Activated naive CD8-positive, alpha-beta T cell treated with anti-CD3 and anti-CD28 coated beads, Interleukin-2, amount 50 U/mL, for 24 hours (primary cell): ENCODE results near the gene CDC42BPB.

Source experiments
- ATAC-seq: fragments of 150-1000 bp; cut with Tn5 transposase; one replicate; pipeline ENCODE4 v1.10.0; 2021
- DNase-seq: peaks from one replicate; pipeline ENCODE4 v3.0.0; 2021
- H3K27ac Mint-ChIP-seq: one replicate; pipeline ENCODE4 v1.8.0; 2021; ENCODE audit warnings: mild to moderate bottlenecking, mixed read lengths
- H3K27me3 Mint-ChIP-seq: one replicate; pipeline ENCODE4 v1.8.0; 2021; ENCODE audit warnings: mixed read lengths
- H3K36me3 Mint-ChIP-seq: one replicate; pipeline ENCODE4 v1.8.0; 2021; ENCODE audit warnings: low read depth, mixed read lengths
- H3K4me1 Mint-ChIP-seq: one replicate; pipeline ENCODE4 v1.8.0; 2021; ENCODE audit warnings: mixed read lengths
- H3K4me3 Mint-ChIP-seq: one replicate; pipeline ENCODE4 v1.8.0; 2021; ENCODE audit warnings: mild to moderate bottlenecking, moderate library complexity, mixed read lengths
- H3K9me3 Mint-ChIP-seq: one replicate; pipeline ENCODE4 v1.8.0; 2021; ENCODE audit warnings: mixed read lengths

CDC42BPB gene

GRCh38 chr14:102945346-102946130 is 111.8 kb downstream of the CDC42BPB start:
- H3K4me3 Mint-ChIP-seq = no peak overlapping the region
- H3K27ac Mint-ChIP-seq = no peak overlapping the region
- H3K9me3 Mint-ChIP-seq = no peaks in the 10 kb centered on the region
- DNase-seq (no peak), ATAC-seq (no peak)
- peaks cover 15% of the 10 kb centered on the region for H3K4me1 Mint-ChIP-seq
- H3K27me3 Mint-ChIP-seq = no peaks in the 10 kb centered on the region
- no peaks in the 10 kb centered on the region for H3K36me3 Mint-ChIP-seq

- Mint-ChIP-seq H3K36me3 (no peaks in the 10 kb centered on the region), H3K4me1 (peaks cover 15% of the 10 kb centered on the region), H3K9me3 (no peaks in the 10 kb centered on the region), H3K27me3 (no peaks in the 10 kb centered on the region), H3K4me3 (no peak overlapping the region), H3K27ac (no peak overlapping the region)
- ATAC-seq = no peak
- no peak for DNase-seq
Observed at GRCh38 chr14:102944448-102945330, 112.7 kb downstream of the CDC42BPB start.

- H3K27me3 Mint-ChIP-seq = no peaks in the 10 kb centered on the region
- no peak overlapping the region for H3K27ac Mint-ChIP-seq
- DNase-seq = no peak
- no peak overlapping the region for H3K4me3 Mint-ChIP-seq
- H3K36me3 Mint-ChIP-seq = no peaks in the 10 kb centered on the region
- H3K9me3 Mint-ChIP-seq = no peaks in the 10 kb centered on the region
- ATAC-seq = no peak
- peaks cover 8% of the 10 kb centered on the region for H3K4me1 Mint-ChIP-seq
Observed at GRCh38 chr14:102943979-102944378, 113.4 kb downstream of the CDC42BPB start.

- no peaks in the 10 kb centered on the region for H3K9me3 Mint-ChIP-seq
- ATAC-seq = no peak
- H3K27ac Mint-ChIP-seq = no peak overlapping the region
- H3K27me3 Mint-ChIP-seq = no peaks in the 10 kb centered on the region
- H3K36me3 Mint-ChIP-seq = no peaks in the 10 kb centered on the region
- DNase-seq = no peak
- H3K4me3 Mint-ChIP-seq = no peak overlapping the region
- H3K4me1 Mint-ChIP-seq = peaks cover 4% of the 10 kb centered on the region
Observed at GRCh38 chr14:102943454-102943853, 113.9 kb downstream of the CDC42BPB start.

- H3K4me3 Mint-ChIP-seq = no peak overlapping the region
- no peaks in the 10 kb centered on the region for H3K36me3 Mint-ChIP-seq
- peaks cover 3% of the 10 kb centered on the region for H3K4me1 Mint-ChIP-seq
- DNase-seq (no peak), ATAC-seq (no peak)
- H3K9me3 Mint-ChIP-seq = no peaks in the 10 kb centered on the region
- H3K27me3 Mint-ChIP-seq = no peaks in the 10 kb centered on the region
- H3K27ac Mint-ChIP-seq = no peak overlapping the region
Observed at GRCh38 chr14:102942069-102942468, 115.3 kb downstream of the CDC42BPB start.

- H3K27ac Mint-ChIP-seq = no peak overlapping the region
- ATAC-seq = no peak
- no peaks in the 10 kb centered on the region for H3K9me3 Mint-ChIP-seq
- no peaks in the 10 kb centered on the region for H3K36me3 Mint-ChIP-seq
- H3K4me3 Mint-ChIP-seq = no peak overlapping the region
- H3K27me3 Mint-ChIP-seq = no peaks in the 10 kb centered on the region
- no peak for DNase-seq
- peaks cover 1% of the 10 kb centered on the region for H3K4me1 Mint-ChIP-seq
Observed at GRCh38 chr14:102941419-102942011, 115.8 kb downstream of the CDC42BPB start.

- H3K36me3 Mint-ChIP-seq = no peaks in the 10 kb centered on the region
- DNase-seq = no peak
- no peak for ATAC-seq
- no peaks in the 10 kb centered on the region for H3K9me3 Mint-ChIP-seq
- H3K27me3 Mint-ChIP-seq = no peaks in the 10 kb centered on the region
- no peak overlapping the region for H3K27ac Mint-ChIP-seq
- no peak overlapping the region for H3K4me3 Mint-ChIP-seq
- no peaks in the 10 kb centered on the region for H3K4me1 Mint-ChIP-seq
Observed at GRCh38 chr14:102940729-102941362, 116.5 kb downstream of the CDC42BPB start.

- H3K4me1 Mint-ChIP-seq = no peaks in the 10 kb centered on the region
- no peaks in the 10 kb centered on the region for H3K27me3 Mint-ChIP-seq
- H3K9me3 Mint-ChIP-seq = no peaks in the 10 kb centered on the region
- DNase-seq (no peak), ATAC-seq (no peak)
- no peak overlapping the region for H3K27ac Mint-ChIP-seq
- H3K36me3 Mint-ChIP-seq = no peaks in the 10 kb centered on the region
- no peak overlapping the region for H3K4me3 Mint-ChIP-seq
Observed at GRCh38 chr14:102939820-102940561, 117.4 kb downstream of the CDC42BPB start.

GRCh38 chr14:102939329-102939728 is 118.0 kb downstream of the CDC42BPB start:
- H3K36me3 Mint-ChIP-seq = no peaks in the 10 kb centered on the region
- H3K27me3 Mint-ChIP-seq = no peaks in the 10 kb centered on the region
- H3K4me3 Mint-ChIP-seq = no peak overlapping the region
- no peaks in the 10 kb centered on the region for H3K4me1 Mint-ChIP-seq
- DNase-seq (no peak), ATAC-seq (no peak)
- no peak overlapping the region for H3K27ac Mint-ChIP-seq
- no peaks in the 10 kb centered on the region for H3K9me3 Mint-ChIP-seq

- H3K27ac Mint-ChIP-seq = no peak overlapping the region
- H3K27me3 Mint-ChIP-seq = no peaks in the 10 kb centered on the region
- DNase-seq (no peak), ATAC-seq (no peak)
- no peak overlapping the region for H3K4me3 Mint-ChIP-seq
- H3K4me1 Mint-ChIP-seq = no peaks in the 10 kb centered on the region
- H3K9me3 Mint-ChIP-seq = no peaks in the 10 kb centered on the region
- no peaks in the 10 kb centered on the region for H3K36me3 Mint-ChIP-seq
Observed at GRCh38 chr14:102938191-102938590, 119.2 kb downstream of the CDC42BPB start.

GRCh38 chr14:102937331-102938175 is 119.8 kb downstream of the CDC42BPB start:
- Mint-ChIP-seq H3K27ac (no peak overlapping the region), H3K9me3 (no peaks in the 10 kb centered on the region), H3K4me3 (no peak overlapping the region), H3K27me3 (no peaks in the 10 kb centered on the region), H3K4me1 (no peaks in the 10 kb centered on the region), H3K36me3 (no peaks in the 10 kb centered on the region)
- ATAC-seq (no peak), DNase-seq (no peak)

- DNase-seq (no peak), ATAC-seq (no peak)
- Mint-ChIP-seq H3K9me3 (no peaks in the 10 kb centered on the region), H3K36me3 (no peaks in the 10 kb centered on the region), H3K4me3 (no peak overlapping the region), H3K27me3 (no peaks in the 10 kb centered on the region), H3K27ac (no peak overlapping the region), H3K4me1 (no peaks in the 10 kb centered on the region)
Observed at GRCh38 chr14:102935756-102936155, 121.6 kb downstream of the CDC42BPB start.

- Mint-ChIP-seq H3K27ac (no peak overlapping the region), H3K4me1 (no peaks in the 10 kb centered on the region), H3K9me3 (no peaks in the 10 kb centered on the region), H3K36me3 (no peaks in the 10 kb centered on the region), H3K4me3 (no peak overlapping the region), H3K27me3 (no peaks in the 10 kb centered on the region)
- no peak for ATAC-seq
- DNase-seq = no peak
Observed at GRCh38 chr14:102933618-102934231, 123.6 kb downstream of the CDC42BPB start.
